NCI-H345 (cell line): ENCODE results near the gene ADK.
"Not testable (repeated sequence)": the region's sequence is repeated elsewhere in the genome, so short reads cannot be mapped to it uniquely, and the experiment has no call there.

ENCODE experiments used
- DNase-seq: peaks from one replicate; lab custom pipeline; 2025; lab: John Stamatoyannopoulos, UW

The ADK gene

GRCh38 chr10:74145133-74145532, 5.9 kb upstream of the ADK start:
- no peak for DNase-seq

- not testable (repeated sequence) for DNase-seq
Observed at GRCh38 chr10:74146980-74147379, 4.0 kb upstream of the ADK start.

- DNase-seq, result peak; percentile 88
Observed at GRCh38 chr10:74150204-74150989, 624 bp upstream of the ADK start, which contains the start of gene AP3M1. TSS of gene AP3M1 (minus strand) at chr10:74150828. CDS start at chr10:74138379, 12,449 bp downstream.

GRCh38 chr10:74151879-74152722, 1.1 kb downstream of the ADK start:
- DNase-seq, result no peak

- DNase-seq, result no peak
Observed at GRCh38 chr10:74153123-74153522, 2.1 kb downstream of the ADK start.

GRCh38 chr10:74153676-74154075, 2.7 kb downstream of the ADK start:
- DNase-seq, result no peak

GRCh38 chr10:74156919-74157289, 5.9 kb downstream of the ADK start:
- no peak for DNase-seq

- DNase-seq, result no peak
Observed at GRCh38 chr10:74160013-74160412, 9.0 kb downstream of the ADK start.

- DNase-seq, result no peak
Observed at GRCh38 chr10:74163319-74164068, 12.5 kb downstream of the ADK start.

- no peak for DNase-seq
Observed at GRCh38 chr10:74164716-74165529, 13.9 kb downstream of the ADK start.

- DNase-seq, result no peak
Observed at GRCh38 chr10:74165530-74165901, 14.5 kb downstream of the ADK start.

GRCh38 chr10:74167443-74167842, 16.4 kb downstream of the ADK start:
- no peak for DNase-seq

- no peak for DNase-seq
Observed at GRCh38 chr10:74171625-74172024, 20.6 kb downstream of the ADK start.

GRCh38 chr10:74174521-74174920, 23.5 kb downstream of the ADK start:
- no peak for DNase-seq

- no peak for DNase-seq
Observed at GRCh38 chr10:74175510-74176379, 24.7 kb downstream of the ADK start.

GRCh38 chr10:74176380-74177139, 25.5 kb downstream of the ADK start:
- peak; percentile 93 for DNase-seq

- DNase-seq, result no peak
Observed at GRCh38 chr10:74177140-74177677, 26.2 kb downstream of the ADK start.

- DNase-seq, result no peak
Observed at GRCh38 chr10:74178042-74178791, 27.2 kb downstream of the ADK start.
